ENCODE data around the gene SMAD2.
"Not testable (repeated sequence)": the region's sequence is repeated elsewhere in the genome, so short reads cannot be mapped to it uniquely, and the experiment has no call there.

The SMAD2 gene

GRCh38 chr18:47831351-47831750 is 99.1 kb downstream of the SMAD2 start:
- DNase-seq: no peak

GRCh38 chr18:47830772-47831171 is 99.7 kb downstream of the SMAD2 start:
- no peak for DNase-seq

GRCh38 chr18:47829831-47830230 is 100.6 kb downstream of the SMAD2 start:
- no peak for DNase-seq

GRCh38 chr18:47828031-47828430 is 102.4 kb downstream of the SMAD2 start:
- DNase-seq: not testable (repeated sequence)

- DNase-seq: no peak
Observed at GRCh38 chr18:47826157-47827074, 104.0 kb downstream of the SMAD2 start.

GRCh38 chr18:47821314-47821713 is 109.1 kb downstream of the SMAD2 start:
- DNase-seq: no peak

- DNase-seq: no peak
Observed at GRCh38 chr18:47817795-47818077, 112.7 kb downstream of the SMAD2 start.

GRCh38 chr18:47817017-47817794 is 113.3 kb downstream of the SMAD2 start:
- DNase-seq: no peak

GRCh38 chr18:47815486-47816270 is 114.8 kb downstream of the SMAD2 start:
- no peak for DNase-seq

- no peak for DNase-seq
Observed at GRCh38 chr18:47809420-47809819, 121.0 kb downstream of the SMAD2 start.

GRCh38 chr18:47802802-47803201 is 127.7 kb downstream of the SMAD2 start:
- no peak for DNase-seq

GRCh38 chr18:47801817-47802216 is 128.6 kb downstream of the SMAD2 start:
- DNase-seq: no peak

GRCh38 chr18:47800756-47801155 is 129.7 kb downstream of the SMAD2 start:
- DNase-seq: no peak

GRCh38 chr18:47800248-47800647 is 130.2 kb downstream of the SMAD2 start:
- no peak for DNase-seq

- no peak for DNase-seq
Observed at GRCh38 chr18:47799376-47799775, 131.1 kb downstream of the SMAD2 start.

GRCh38 chr18:47798366-47798765 is 132.1 kb downstream of the SMAD2 start:
- DNase-seq: no peak

GRCh38 chr18:47797126-47797525 is 133.3 kb downstream of the SMAD2 start:
- DNase-seq: no peak

- DNase-seq: no peak
Observed at GRCh38 chr18:47795434-47795814, 135.0 kb downstream of the SMAD2 start.

- DNase-seq: no peak
Observed at GRCh38 chr18:47794725-47795433, 135.6 kb downstream of the SMAD2 start.

- no peak for DNase-seq
Observed at GRCh38 chr18:47793609-47794008, 136.8 kb downstream of the SMAD2 start.

GRCh38 chr18:47791461-47791985 is 138.9 kb downstream of the SMAD2 start:
- no peak for DNase-seq

GRCh38 chr18:47790036-47790435 is 140.4 kb downstream of the SMAD2 start:
- DNase-seq: no peak

- no peak for DNase-seq
Observed at GRCh38 chr18:47788621-47789020, 141.8 kb downstream of the SMAD2 start.
